Chondrocyte (in vitro differentiated cells): Measurements from ENCODE around the gene PAM. TPM values are rescaled to one million over a fixed set of nuclear protein-coding genes. Genes with fewer than 3 reads are reported as not detected.

ENCODE experiments used
- DNase-seq: peaks from one replicate; pipeline ENCODE4 v3.0.0; 2021; ENCODE audit warnings: mixed read lengths, low spot score
- H3K27ac Mint-ChIP-seq: one replicate; pipeline ENCODE4 v1.8.0; 2021; ENCODE audit warnings: mild to moderate bottlenecking, moderate library complexity, mixed read lengths; ENCODE audit not compliant: unreplicated experiment
- H3K27me3 Mint-ChIP-seq: 2 replicates; pipeline ENCODE4 v1.8.0; 2021; ENCODE audit warnings: low read depth, mixed read lengths
- H3K36me3 Mint-ChIP-seq: 2 replicates; pipeline ENCODE4 v1.8.0; 2021; ENCODE audit warnings: low read depth, mixed read lengths
- H3K4me1 Mint-ChIP-seq: 2 replicates; pipeline ENCODE4 v1.8.0; 2021; ENCODE audit warnings: low read depth, mild to moderate bottlenecking, mixed read lengths
- H3K4me3 Mint-ChIP-seq: one replicate; pipeline ENCODE4 v1.8.0; 2021; ENCODE audit warnings: mild to moderate bottlenecking, moderate library complexity, mixed read lengths; ENCODE audit not compliant: unreplicated experiment
- H3K9me3 Mint-ChIP-seq: 2 replicates; pipeline ENCODE4 v1.8.0; 2021; ENCODE audit warnings: low read depth, mixed read lengths
- CTCF ChIP-seq: fragments of 200-600 bp; sonication (generic); IDR thresholded peaks from 2 replicates; pipeline ENCODE4 v1.5.0; 2021; ENCODE audit warnings: antibody characterized with exemption, mild to moderate bottlenecking, moderate library complexity
- total RNA-seq: library from RNA; stranded (reverse); gene quantifications from 3 replicates; pipeline ENCODE4 v1.2.1, GENCODE V29; 2021

The PAM gene
- total RNA-seq, 1 donor from 2014 or later = 293 TPM

DNA sequence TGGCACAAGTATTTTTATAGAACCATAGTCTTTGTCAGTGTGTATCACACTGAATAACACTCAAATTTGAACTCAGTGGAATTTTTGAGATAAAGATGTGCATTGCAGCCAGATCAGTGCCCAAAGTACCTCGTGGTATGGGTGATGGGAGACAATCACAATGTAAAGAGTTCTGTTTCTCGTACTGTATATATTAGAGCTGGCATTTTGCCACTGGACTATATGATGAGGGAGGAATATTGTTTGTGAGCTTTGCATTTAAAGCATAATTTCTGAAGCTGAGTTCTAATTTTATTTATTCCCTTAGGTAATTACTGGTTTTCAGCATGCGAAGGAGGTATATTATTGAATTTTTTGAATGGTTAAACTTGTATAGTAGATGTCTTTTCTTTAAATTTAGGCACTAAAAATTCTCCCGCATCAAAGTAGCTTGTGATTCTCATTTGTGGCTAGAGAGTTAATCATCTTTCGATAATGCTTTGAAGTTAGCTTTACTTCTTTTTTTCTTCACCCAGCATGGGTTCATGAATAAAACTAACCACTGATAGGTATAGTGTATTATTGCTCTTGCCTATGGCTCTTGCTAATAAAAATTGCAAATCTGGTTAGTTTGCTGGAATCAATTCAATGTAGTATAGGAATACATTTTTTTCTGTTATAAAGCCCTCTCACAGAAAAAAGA, 43.1 kb downstream of the PAM start:
- Mint-ChIP-seq H3K27ac (no peak overlapping the region), H3K27me3 (no peaks in the 10 kb centered on the region), H3K4me1 (peaks cover 35% of the 10 kb centered on the region), H3K4me3 (no peak overlapping the region), H3K9me3 (no peaks in the 10 kb centered on the region), H3K36me3 (no peaks in the 10 kb centered on the region)
- no peak for DNase-seq
- TF ChIP-seq CTCF = no peak

- Mint-ChIP-seq H3K9me3 (no peaks in the 10 kb centered on the region), H3K4me3 (no peak overlapping the region), H3K27ac (no peak overlapping the region), H3K36me3 (no peaks in the 10 kb centered on the region), H3K27me3 (no peaks in the 10 kb centered on the region), H3K4me1 (peaks cover 35% of the 10 kb centered on the region)
- no peak for TF ChIP-seq CTCF
- no peak for DNase-seq
Measured at GRCh38 chr5:102799017-102799416, 43.9 kb downstream of the PAM start.

- H3K4me1 Mint-ChIP-seq = peaks cover 33% of the 10 kb centered on the region
- no peaks in the 10 kb centered on the region for H3K9me3 Mint-ChIP-seq
- TF ChIP-seq CTCF = no peak
- no peak for DNase-seq
- no peak overlapping the region for H3K4me3 Mint-ChIP-seq
- no peak overlapping the region for H3K27ac Mint-ChIP-seq
- H3K36me3 Mint-ChIP-seq = no peaks in the 10 kb centered on the region
- H3K27me3 Mint-ChIP-seq = no peaks in the 10 kb centered on the region
Measured at GRCh38 chr5:102800427-102800826, 45.3 kb downstream of the PAM start.

GRCh38 chr5:102801371-102801770, 46.3 kb downstream of the PAM start:
- Mint-ChIP-seq H3K36me3 (no peaks in the 10 kb centered on the region), H3K4me3 (no peak overlapping the region), H3K9me3 (no peaks in the 10 kb centered on the region), H3K4me1 (peaks cover 23% of the 10 kb centered on the region), H3K27me3 (no peaks in the 10 kb centered on the region), H3K27ac (no peak overlapping the region)
- no peak for TF ChIP-seq CTCF
- DNase-seq = no peak

DNA sequence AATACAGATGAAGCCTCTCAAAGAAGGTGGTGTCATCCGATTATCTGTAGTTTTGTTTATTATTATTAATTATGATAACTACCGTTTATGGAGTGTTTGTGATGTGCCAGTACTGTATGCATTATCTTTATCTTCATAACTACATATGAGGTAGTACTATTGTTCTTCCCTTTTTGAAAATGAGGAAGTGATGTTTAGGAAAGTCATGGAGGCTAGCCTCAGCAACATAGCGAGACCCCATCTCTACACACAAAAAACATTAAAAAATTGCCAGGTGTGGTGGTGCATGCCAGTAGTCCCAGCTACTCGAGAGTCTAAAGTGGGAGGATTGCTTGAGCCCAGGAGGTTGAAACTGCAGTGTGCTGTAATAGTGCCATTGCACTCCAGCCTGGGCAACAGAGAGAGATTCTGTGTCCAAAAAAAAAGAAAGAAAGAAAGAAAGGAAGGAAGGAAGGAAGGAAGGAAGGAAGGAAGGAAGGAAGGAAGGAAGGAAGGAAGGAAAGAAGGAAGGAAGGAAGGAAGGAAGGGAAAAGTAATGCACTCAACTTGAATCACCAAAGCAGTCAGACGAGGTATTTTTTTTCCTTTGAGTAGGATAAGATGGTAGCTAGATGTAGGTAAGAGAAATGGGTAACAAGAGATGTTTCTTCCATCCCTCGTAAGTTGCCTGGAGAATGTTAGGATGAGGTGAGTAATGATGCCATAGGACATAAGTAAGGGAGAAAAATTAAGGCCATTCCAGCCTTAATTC, 47.8 kb downstream of the PAM start:
- no peaks in the 10 kb centered on the region for H3K9me3 Mint-ChIP-seq
- no peak overlapping the region for H3K4me3 Mint-ChIP-seq
- no peak overlapping the region for H3K27ac Mint-ChIP-seq
- TF ChIP-seq CTCF = no peak
- no peaks in the 10 kb centered on the region for H3K36me3 Mint-ChIP-seq
- peaks cover 27% of the 10 kb centered on the region for H3K4me1 Mint-ChIP-seq
- DNase-seq = no peak
- no peaks in the 10 kb centered on the region for H3K27me3 Mint-ChIP-seq
